ENCODE data around the gene NEU4.

NEU4 gene

DNA sequence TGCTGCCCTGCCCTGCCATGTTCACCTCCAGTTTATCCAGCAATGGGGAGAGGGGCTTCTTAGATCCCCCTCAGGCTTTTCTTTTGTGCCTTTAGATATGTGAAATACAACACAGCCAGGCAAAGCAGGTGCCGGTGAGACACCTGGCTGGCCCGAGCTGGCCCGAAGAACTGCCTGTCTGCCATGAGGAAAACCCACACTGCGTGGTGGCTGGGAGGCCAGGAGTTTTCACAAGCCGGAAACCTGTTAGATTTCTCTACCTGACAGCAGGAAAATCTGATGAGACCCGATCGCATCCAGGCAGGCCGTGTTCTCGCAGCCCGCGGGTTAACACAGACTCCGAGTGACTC is 38.1 kb upstream of the NEU4 start:
- no peak for DNase-seq (ENCODE audit: low read depth)
- TF ChIP-seq, protein P1, sequence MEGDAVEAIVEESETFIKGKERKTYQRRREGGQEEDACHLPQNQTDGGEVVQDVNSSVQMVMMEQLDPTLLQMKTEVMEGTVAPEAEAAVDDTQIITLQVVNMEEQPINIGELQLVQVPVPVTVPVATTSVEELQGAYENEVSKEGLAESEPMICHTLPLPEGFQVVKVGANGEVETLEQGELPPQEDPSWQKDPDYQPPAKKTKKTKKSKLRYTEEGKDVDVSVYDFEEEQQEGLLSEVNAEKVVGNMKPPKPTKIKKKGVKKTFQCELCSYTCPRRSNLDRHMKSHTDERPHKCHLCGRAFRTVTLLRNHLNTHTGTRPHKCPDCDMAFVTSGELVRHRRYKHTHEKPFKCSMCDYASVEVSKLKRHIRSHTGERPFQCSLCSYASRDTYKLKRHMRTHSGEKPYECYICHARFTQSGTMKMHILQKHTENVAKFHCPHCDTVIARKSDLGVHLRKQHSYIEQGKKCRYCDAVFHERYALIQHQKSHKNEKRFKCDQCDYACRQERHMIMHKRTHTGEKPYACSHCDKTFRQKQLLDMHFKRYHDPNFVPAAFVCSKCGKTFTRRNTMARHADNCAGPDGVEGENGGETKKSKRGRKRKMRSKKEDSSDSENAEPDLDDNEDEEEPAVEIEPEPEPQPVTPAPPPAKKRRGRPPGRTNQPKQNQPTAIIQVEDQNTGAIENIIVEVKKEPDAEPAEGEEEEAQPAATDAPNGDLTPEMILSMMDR (conservative IDR thresholded peaks at IDR 0.05; ENCODE audit: low read depth, low read length): no peak
- H3K4me3 ChIP-seq (ENCODE audit: low read length): no peak overlapping the region

DNA sequence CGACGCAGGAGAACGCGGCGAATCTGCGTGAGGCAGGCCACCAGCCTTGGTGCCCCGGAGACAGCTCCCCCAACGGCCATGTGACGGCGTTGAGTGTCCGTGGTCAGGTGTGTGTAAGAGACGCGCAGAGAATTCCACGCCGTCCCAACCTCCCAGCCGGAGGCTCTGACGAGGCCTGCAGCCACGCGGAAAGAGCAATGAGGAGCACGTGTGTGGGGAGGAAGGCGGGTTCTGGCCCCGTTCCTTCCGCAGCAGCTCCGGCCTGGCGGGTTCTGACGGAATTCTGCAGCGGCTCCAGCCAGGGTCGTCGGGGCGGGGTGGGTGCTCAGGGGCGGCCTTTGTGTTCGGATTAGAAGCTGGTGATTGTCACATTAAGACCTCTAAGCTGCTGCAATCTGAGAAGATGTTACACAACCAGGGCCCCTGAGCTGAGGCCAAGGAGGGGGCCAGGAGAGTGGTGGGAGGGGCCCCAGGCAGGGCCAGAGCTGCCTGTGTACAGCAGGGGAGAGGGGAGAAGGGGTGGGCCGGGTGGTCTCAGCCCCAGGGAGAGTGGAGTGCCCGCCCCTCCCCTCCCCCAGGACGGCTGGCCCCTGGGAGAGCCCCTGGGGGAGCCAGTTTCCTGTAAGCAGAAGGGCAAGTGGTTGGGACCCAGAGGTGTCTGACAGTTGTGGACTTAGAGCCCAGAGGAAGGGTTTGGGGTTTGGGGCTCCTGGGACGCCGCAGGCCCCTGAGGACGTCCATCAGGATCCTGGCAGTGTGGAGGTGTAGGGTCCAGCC is 37.5 kb upstream of the NEU4 start:
- peak; percentile 62 for DNase-seq (ENCODE audit: low read depth)
- H3K4me3 ChIP-seq (ENCODE audit: low read length): no peak overlapping the region
- TF ChIP-seq, protein P1 (conservative IDR thresholded peaks at IDR 0.05; ENCODE audit: low read depth, low read length): no peak

DNA sequence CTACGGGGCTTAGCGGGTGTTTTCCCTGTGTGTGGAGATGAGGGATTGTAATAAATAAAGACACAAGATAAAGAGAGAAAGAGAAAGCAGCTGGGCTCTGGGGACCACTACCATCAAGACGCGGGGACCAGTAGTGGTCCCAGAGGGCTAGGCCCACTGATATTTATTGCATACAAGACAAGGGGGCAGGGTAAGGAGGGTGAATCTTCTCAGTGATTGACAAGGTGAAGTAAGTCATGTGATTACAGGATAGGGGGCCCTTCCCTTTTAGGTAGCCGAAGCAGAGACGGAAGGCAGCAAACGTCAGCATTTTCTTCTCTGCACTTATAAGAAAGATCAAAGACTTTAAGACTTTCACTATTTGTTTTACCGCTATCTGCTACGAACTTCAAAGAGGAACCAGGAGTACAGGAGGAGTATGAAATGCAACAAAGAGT is 36.9 kb upstream of the NEU4 start:
- no peak for DNase-seq (ENCODE audit: low read depth)

DNA sequence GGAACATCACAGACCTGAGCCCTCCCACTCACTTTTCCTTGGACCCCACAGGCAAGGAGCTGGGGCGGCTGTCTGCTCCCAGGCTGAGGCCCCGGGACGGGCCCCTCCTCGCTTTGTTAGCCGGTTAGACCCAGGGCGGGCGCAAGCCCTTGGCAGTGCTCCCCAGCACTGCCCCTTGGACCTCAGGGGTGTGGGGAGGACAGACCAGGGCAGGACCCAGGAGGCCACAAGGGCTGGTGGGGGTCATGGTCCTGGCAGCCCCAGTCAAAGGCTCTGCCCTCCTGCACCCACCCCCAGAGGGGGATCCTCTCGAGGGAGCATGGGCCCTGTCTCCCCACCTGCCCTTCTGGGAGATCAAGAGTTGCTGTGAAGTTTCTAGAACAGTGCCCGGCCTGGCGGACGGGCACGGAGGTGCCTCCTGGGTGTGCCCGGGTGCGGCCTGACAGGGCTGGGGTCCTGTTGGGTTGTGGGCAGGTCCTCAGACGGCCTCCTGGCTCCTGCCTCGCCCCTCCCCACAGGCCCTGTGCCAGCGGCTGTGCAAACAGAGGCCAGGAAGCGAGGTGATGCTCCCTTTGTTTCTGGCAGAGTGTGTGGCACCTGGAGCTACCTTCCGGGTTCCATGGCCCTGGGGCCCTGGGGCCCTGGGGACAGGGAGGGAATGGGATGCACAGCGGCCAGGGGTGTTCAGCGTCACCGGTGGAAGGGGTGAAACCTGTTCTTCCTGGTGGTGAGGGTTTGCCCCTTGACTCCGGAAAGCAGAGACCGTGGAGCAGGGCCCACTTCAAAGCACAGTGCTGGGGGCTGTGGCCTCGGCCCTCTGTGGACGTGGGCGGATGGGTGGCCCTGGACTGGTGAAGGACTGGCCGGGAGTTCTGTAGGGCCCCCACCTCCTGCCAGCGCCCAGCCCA is 35.2 kb upstream of the NEU4 start:
- TF ChIP-seq, protein P1 (conservative IDR thresholded peaks at IDR 0.05; ENCODE audit: low read depth, low read length): no peak
- DNase-seq (ENCODE audit: low read depth): no peak

More for the DNA sequence above, 36.9 kb upstream of the NEU4 start:
- TF ChIP-seq, protein P1 (conservative IDR thresholded peaks at IDR 0.05; ENCODE audit: low read depth, low read length): no peak
- H3K4me3 ChIP-seq (ENCODE audit: low read length): no peak overlapping the region

GRCh38 chr2:241774419-241775222 is 34.4 kb upstream of the NEU4 start:
- H3K4me3 ChIP-seq (ENCODE audit: low read length): no peak overlapping the region
- TF ChIP-seq, protein P1 (conservative IDR thresholded peaks at IDR 0.05; ENCODE audit: low read depth, low read length): no peak
- peak; percentile 37 for DNase-seq (ENCODE audit: low read depth)

More for the DNA sequence above, 35.2 kb upstream of the NEU4 start:
- no peak overlapping the region for H3K4me3 ChIP-seq (ENCODE audit: low read length)

GRCh38 chr2:241775223-241776177 is 33.5 kb upstream of the NEU4 start:
- H3K4me3 ChIP-seq (ENCODE audit: low read length): no peak overlapping the region
- TF ChIP-seq, protein P1 (conservative IDR thresholded peaks at IDR 0.05; ENCODE audit: low read depth, low read length): no peak
- DNase-seq (ENCODE audit: low read depth): no peak
